ENCODE results near the gene EDNRA.

DNA sequence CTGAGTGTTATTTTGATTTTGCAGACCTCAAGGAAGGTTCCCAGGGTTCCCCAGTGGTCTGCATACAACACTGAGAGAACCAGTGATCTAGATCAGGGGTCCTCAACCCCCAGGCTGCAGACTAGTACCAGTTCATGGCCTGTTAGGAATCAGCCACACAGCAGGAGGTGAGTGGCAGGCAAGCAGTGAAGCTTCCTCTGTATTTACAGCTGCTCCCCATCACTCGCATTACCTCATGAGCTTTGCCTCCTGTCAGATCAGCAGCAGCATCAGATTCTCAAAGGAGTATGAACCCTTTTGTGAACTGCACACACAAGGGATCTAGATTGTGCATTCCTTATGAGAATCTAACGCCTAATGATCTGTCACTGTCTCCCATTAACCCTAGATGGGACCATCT, 28.5 kb downstream of the EDNRA start:
- TF ChIP-seq POLR2A (IDR thresholded peaks at IDR 0.05): no peak
- TF ChIP-seq, protein P1, sequence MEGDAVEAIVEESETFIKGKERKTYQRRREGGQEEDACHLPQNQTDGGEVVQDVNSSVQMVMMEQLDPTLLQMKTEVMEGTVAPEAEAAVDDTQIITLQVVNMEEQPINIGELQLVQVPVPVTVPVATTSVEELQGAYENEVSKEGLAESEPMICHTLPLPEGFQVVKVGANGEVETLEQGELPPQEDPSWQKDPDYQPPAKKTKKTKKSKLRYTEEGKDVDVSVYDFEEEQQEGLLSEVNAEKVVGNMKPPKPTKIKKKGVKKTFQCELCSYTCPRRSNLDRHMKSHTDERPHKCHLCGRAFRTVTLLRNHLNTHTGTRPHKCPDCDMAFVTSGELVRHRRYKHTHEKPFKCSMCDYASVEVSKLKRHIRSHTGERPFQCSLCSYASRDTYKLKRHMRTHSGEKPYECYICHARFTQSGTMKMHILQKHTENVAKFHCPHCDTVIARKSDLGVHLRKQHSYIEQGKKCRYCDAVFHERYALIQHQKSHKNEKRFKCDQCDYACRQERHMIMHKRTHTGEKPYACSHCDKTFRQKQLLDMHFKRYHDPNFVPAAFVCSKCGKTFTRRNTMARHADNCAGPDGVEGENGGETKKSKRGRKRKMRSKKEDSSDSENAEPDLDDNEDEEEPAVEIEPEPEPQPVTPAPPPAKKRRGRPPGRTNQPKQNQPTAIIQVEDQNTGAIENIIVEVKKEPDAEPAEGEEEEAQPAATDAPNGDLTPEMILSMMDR (IDR thresholded peaks at IDR 0.05): no peak
- TF ChIP-seq EP300 (IDR thresholded peaks at IDR 0.05): no peak
- no peak for TF ChIP-seq POLR2AphosphoS5 (IDR thresholded peaks at IDR 0.05)
